H1 (cell line): ENCODE measurements around the gene MLN. TPM values are rescaled to one million over a fixed set of nuclear protein-coding genes. Genes with fewer than 3 reads are reported as not detected.

Source experiments
- CTCF ChIA-PET: fragments of 300-600 bp; sonication (Branson Sonifier 250); formaldehyde crosslinking; loops from one replicate; lab custom pipeline; 2021; ENCODE audit not compliant: partially characterized antibody; lab: Charles Lee
- POLR2A ChIA-PET: fragments of 300-600 bp; sonication (Branson Sonifier 250); formaldehyde crosslinking; loops from one replicate; lab custom pipeline; 2021; ENCODE audit warnings: inconsistent platforms; ENCODE audit not compliant: partially characterized antibody; lab: Charles Lee
- DNase-seq, 2 experiments: peaks; one replicate each; pipeline versions ENCODE4 v3.0.0 to v3.0.0-alpha.2; 2010 to 2022; ENCODE audit warnings: low spot score in 2 of 2, low read depth in 1 of 2, mixed read lengths in 1 of 2
- FAIRE-seq: peaks from 2 replicates; lab custom pipeline; 2011; peaks lifted over from hg19 to GRCh38; lab: Jason Lieb, UNC
- H2AFZ ChIP-seq: 2 replicates; pipeline ENCODE4 v1.8.1; 2012; ENCODE audit warnings: low read length, inconsistent platforms
- H2AK5ac ChIP-seq: 2 replicates; pipeline ENCODE4 v1.6.1; 2013; ENCODE audit warnings: low read depth, low read length
- H2BK120ac ChIP-seq: replicated peaks from 2 replicates; pipeline ENCODE3; 2013; ENCODE audit warnings: low read depth, low read length, inconsistent platforms
- H2BK12ac ChIP-seq: 2 replicates; pipeline ENCODE4 v1.6.1; 2013; ENCODE audit warnings: low read depth, low read length
- H2BK15ac ChIP-seq: 2 replicates; pipeline ENCODE4 v1.6.1; 2013; ENCODE audit warnings: low read length
- H2BK20ac ChIP-seq: 2 replicates; pipeline ENCODE4 v1.6.1; 2013; ENCODE audit warnings: low read length
- H2BK5ac ChIP-seq: 2 replicates; pipeline ENCODE4 v1.6.1; 2013; ENCODE audit warnings: low read depth, low read length
- H3K14ac ChIP-seq: 2 replicates; pipeline ENCODE4 v1.6.1; 2013; ENCODE audit warnings: inconsistent platforms; ENCODE audit not compliant: insufficient read length
- H3K18ac ChIP-seq: 2 replicates; pipeline ENCODE4 v1.6.1; 2013; ENCODE audit warnings: low read length; ENCODE audit errors: extremely low read depth
- H3K23ac ChIP-seq: 2 replicates; pipeline ENCODE4 v1.6.1; 2013; ENCODE audit warnings: inconsistent platforms; ENCODE audit not compliant: insufficient read length
- H3K23me2 ChIP-seq: 2 replicates; pipeline ENCODE4 v1.6.1; 2013; ENCODE audit warnings: low read depth, low read length
- H3K27ac ChIP-seq: 2 replicates; pipeline ENCODE4 v1.6.1; 2011; ENCODE audit warnings: low read depth, low read length, inconsistent platforms
- H3K27me3 ChIP-seq, 4 experiments: replicated peaks in 1 of 4; 1 replicate in 1 of 4; 2 replicates in 3 of 4; pipeline versions ENCODE4 v1.6.1 to v1.8.1; 2011 to 2013; ENCODE audit warnings: low read length in 3 of 4, mild to moderate bottlenecking in 3 of 4, inconsistent platforms in 2 of 4, mixed read lengths in 2 of 4, moderate library complexity in 1 of 4; ENCODE audit not compliant: control insufficient read depth in 3 of 4, insufficient read depth in 3 of 4; ENCODE audit errors: extremely low read depth in 1 of 4
- H3K36me3 ChIP-seq, 4 experiments: 2 replicates each; pipeline versions ENCODE4 v1.6.1 to v1.8.1; 2011 to 2013; ENCODE audit warnings: mild to moderate bottlenecking in 4 of 4, low read length in 3 of 4, moderate library complexity in 2 of 4, control low read depth in 1 of 4, inconsistent platforms in 1 of 4; ENCODE audit not compliant: insufficient read depth in 4 of 4, control insufficient read depth in 2 of 4
- H3K4ac ChIP-seq: replicated peaks from 2 replicates; pipeline ENCODE3; 2013; ENCODE audit warnings: low read length, low read depth, mixed read lengths, inconsistent platforms; ENCODE audit not compliant: insufficient read length
- H3K4me1 ChIP-seq, 4 experiments: replicated peaks in 1 of 4; 1 replicate in 1 of 4; 2 replicates in 3 of 4; pipeline versions ENCODE4 v1.6.1 to v1.8.1; 2011 to 2013; ENCODE audit warnings: low read length in 3 of 4, inconsistent platforms in 2 of 4, mixed read lengths in 1 of 4; ENCODE audit not compliant: insufficient read depth in 4 of 4, control insufficient read depth in 3 of 4
- H3K4me2 ChIP-seq, 2 experiments: 2 replicates each; pipeline versions ENCODE4 v1.6.1 to v1.8.1; 2011 to 2013; ENCODE audit warnings: low read depth in 2 of 2, low read length in 2 of 2, control low read depth in 1 of 2, inconsistent platforms in 1 of 2, mild to moderate bottlenecking in 1 of 2; ENCODE audit not compliant: insufficient read depth in 1 of 2
- H3K4me3 ChIP-seq, 4 experiments: fragments of 200-600, 300-600 bp in 1 of 4; sonication (generic), shearing (Covaris generic), sonication (Bioruptor Twin) in 1 of 4; 2 replicates each; pipeline versions ENCODE4 v1.5.1 to v1.8.1; 2011 to 2016; ENCODE audit warnings: low read length in 4 of 4, low read depth in 3 of 4, control low read depth in 2 of 4, inconsistent platforms in 2 of 4, mild to moderate bottlenecking in 2 of 4, mixed read lengths in 1 of 4, moderate library complexity in 1 of 4; ENCODE audit not compliant: insufficient read depth in 2 of 4; ENCODE audit errors: extremely low read depth in 1 of 4
- H3K56ac ChIP-seq: replicated peaks from 2 replicates; pipeline ENCODE3; 2013; ENCODE audit warnings: low read depth, mild to moderate bottlenecking, mixed read lengths, low read length, inconsistent platforms; ENCODE audit not compliant: insufficient read length
- H3K79me1 ChIP-seq: 2 replicates; pipeline ENCODE4 v1.6.1; 2013; ENCODE audit warnings: low read depth, low read length, control low read depth
- H3K79me2 ChIP-seq, 2 experiments: 2 replicates each; pipeline versions ENCODE4 v1.6.1 to v1.8.1; 2012 to 2013; ENCODE audit warnings: low read length in 2 of 2, mild to moderate bottlenecking in 2 of 2, inconsistent platforms in 1 of 2; ENCODE audit not compliant: insufficient read depth in 2 of 2, control insufficient read depth in 1 of 2
- H3K9ac ChIP-seq, 4 experiments: replicated peaks in 1 of 4; 1 replicate in 1 of 4; 2 replicates in 3 of 4; pipeline versions ENCODE4 v1.6.1 to v1.8.1; 2011 to 2013; ENCODE audit warnings: low read depth in 3 of 4, low read length in 3 of 4, control low read depth in 2 of 4, mild to moderate bottlenecking in 2 of 4, moderate library complexity in 2 of 4, inconsistent platforms in 1 of 4; ENCODE audit errors: extremely low read depth in 1 of 4
- H3K9me3 ChIP-seq, 2 experiments: 2 replicates each; pipeline versions ENCODE4 v1.6.1 to v1.8.1; 2012 to 2013; ENCODE audit warnings: mild to moderate bottlenecking in 2 of 2, moderate library complexity in 2 of 2, control low read depth in 1 of 2, inconsistent platforms in 1 of 2, low read depth in 1 of 2, low read length in 1 of 2, mixed read lengths in 1 of 2; ENCODE audit not compliant: insufficient read depth in 2 of 2
- H4K20me1 ChIP-seq, 2 experiments: replicated peaks in 1 of 2; 2 replicates each; pipeline versions ENCODE3 to v1.8.1; 2011 to 2013; ENCODE audit warnings: inconsistent platforms in 2 of 2, low read length in 2 of 2, mild to moderate bottlenecking in 1 of 2; ENCODE audit not compliant: insufficient read depth in 2 of 2, control insufficient read depth in 1 of 2
- H4K5ac ChIP-seq: 2 replicates; pipeline ENCODE4 v1.6.1; 2013; ENCODE audit warnings: low read length, low read depth, mixed read lengths, inconsistent platforms; ENCODE audit not compliant: insufficient read length
- H4K8ac ChIP-seq: 2 replicates; pipeline ENCODE4 v1.8.0; 2013; ENCODE audit warnings: mild to moderate bottlenecking, moderate library complexity, low read length, inconsistent platforms; ENCODE audit not compliant: insufficient read depth; ENCODE audit errors: extremely low read depth
- H4K91ac ChIP-seq: replicated peaks from 2 replicates; pipeline ENCODE3; 2013; ENCODE audit warnings: low read length, mixed read lengths, inconsistent platforms; ENCODE audit not compliant: insufficient read length
- WGBS, 2 experiments: shearing (Covaris generic) in 1 of 2; methylation state at CpG; one replicate each; pipeline versions ENCODE4 v1.1.6 to v1.1.7; 2013 to 2015; ENCODE audit warnings: low lambda C conversion rate in 2 of 2, mixed read lengths in 2 of 2, inconsistent platforms in 1 of 2, low coverage in 1 of 2, missing lambda C conversion rate in 1 of 2; ENCODE audit not compliant: insufficient replicate concordance in 2 of 2, insufficient coverage in 1 of 2, insufficient read length in 1 of 2; ENCODE audit errors: extremely low coverage in 1 of 2, missing lambda C conversion rate in 1 of 2; 5-methylcytosine and 5-hydroxymethylcytosine counted together
- polyA plus RNA-seq, 7 experiments: library from polyadenylated mRNA; depleted of rRNA in 3 of 7; stranded (reverse) in 5 of 7; unstranded in 2 of 7; fragments of >200 nt in 5 of 7; fragments of 200-250 nt in 2 of 7; gene quantifications; 1 replicate in 5 of 7; 2 replicates in 1 of 7; 4 replicates in 1 of 7; pipeline versions ENCODE4 v1.2.1 to v1.2.3, GENCODE V29; 2011 to 2013; ENCODE audit warnings: missing spikeins in 2 of 7, mixed read lengths in 2 of 7
- total RNA-seq: library from RNA; stranded (reverse); fragmentation: NEBNext Ultra II Directional; extraction: Animal tissue kit (Norgen Biotek cat#: 25700); gene quantifications from 2 replicates; pipeline ENCODE4 v1.2.1, GENCODE V29; 2021

Gene MLN
- total and polyA plus RNA-seq, 2 of the 8 experiments (the other 6 are each of a cell fraction or from before 2014, with no cell fraction given), result not detected

- H2BK12ac ChIP-seq, result no peak overlapping the region
- no peak overlapping the region for H2BK5ac ChIP-seq
- H3K4me2 ChIP-seq, result no peak overlapping the region
- H2BK120ac ChIP-seq, result no peak overlapping the region
- no peak overlapping the region for H3K4me3 ChIP-seq
- no peak overlapping the region for H3K56ac ChIP-seq
- no peaks in the 10 kb centered on the region for H3K79me1 ChIP-seq
- H3K4me1 ChIP-seq, result peaks cover 0 to 14% (median 7%) of the 10 kb centered on the region in 4 experiments; a peak in 6 of 7 replicates
- no peak overlapping the region for H4K5ac ChIP-seq
- no peaks in the 10 kb centered on the region for H4K20me1 ChIP-seq
- H2BK20ac ChIP-seq, result no peak overlapping the region
- H2AFZ ChIP-seq, result no peak overlapping the region
- H3K9me3 ChIP-seq, result no peaks in the 10 kb centered on the region
- H3K23me2 ChIP-seq, result no peaks in the 10 kb centered on the region
- no peak overlapping the region for H2AK5ac ChIP-seq
- FAIRE-seq, result no peak
- ChIA-PET POLR2A (no interaction called here), CTCF (interaction anchor here (0.8 to 2.1 kb wide), 9 partner anchors 8 to 221 kb away, joined by 3 to 10 read pairs (median 4); no protein-coding TSS in a partner anchor)
- no peak overlapping the region for H3K27ac ChIP-seq
- DNase-seq, result no peak
- H3K4ac ChIP-seq, result no peak overlapping the region
- H4K91ac ChIP-seq, result no peak overlapping the region
- no peak overlapping the region for H2BK15ac ChIP-seq
- no peak overlapping the region for H3K9ac ChIP-seq
- no peak overlapping the region for H3K14ac ChIP-seq
- H3K23ac ChIP-seq, result no peak overlapping the region
- H3K36me3 ChIP-seq, result no peaks in the 10 kb centered on the region
- 0 out of 7 replicates have a peak, but pooled peaks cover 0 to 3% (median 0%) of the 10 kb centered on the region in 4 experiments for H3K27me3 ChIP-seq
- H4K8ac ChIP-seq, result no peak overlapping the region
- no peaks in the 10 kb centered on the region for H3K79me2 ChIP-seq
- WGBS, 2 experiments, result 84% methylated on average over 24 of the region's 24 CpGs; no CpG with 5 or more reads in 1 of the 2 experiments
- no peak overlapping the region for H3K18ac ChIP-seq
Observed at GRCh38 chr6:33843131-33844121, 39.6 kb upstream of the MLN start.
